K562 (cell line): ENCODE data around the gene LAPTM5. TPM values are rescaled to one million over a fixed set of nuclear protein-coding genes. Genes with fewer than 3 reads are reported as not detected.

Source experiments
- ARID1B ChIP-seq: fragments of 450-650 bp; IDR thresholded peaks from 2 replicates; pipeline ENCODE4 v1.6.1; 2016; ENCODE audit warnings: antibody characterized with exemption, mild to moderate bottlenecking, inconsistent platforms
- BCL6 ChIP-seq: fragments of 250-450 bp; sonication (Bioruptor Pico); IDR thresholded peaks from 2 replicates; pipeline ENCODE4 v1.4.0; 2020
- CXXC5 ChIP-seq: fragments of 250-450 bp; sonication (Bioruptor Pico); IDR thresholded peaks from 2 replicates; pipeline ENCODE4 v1.8.0; 2022; ENCODE audit warnings: inconsistent platforms, mild to moderate bottlenecking, moderate library complexity
- EZH2 ChIP-seq: IDR thresholded peaks from 2 replicates; pipeline ENCODE4 v1.6.1; 2012; ENCODE audit warnings: low read depth, mild to moderate bottlenecking, inconsistent platforms, low read length, borderline replicate concordance
- FOXP4 ChIP-seq: sonication (generic); formaldehyde crosslinking; IDR thresholded peaks from 2 replicates; pipeline ENCODE4 v1.8.0; 2022; ENCODE audit warnings: mild to moderate bottlenecking, missing genetic modification reagents, borderline replicate concordance
- GATAD2A ChIP-seq: fragments of 450-650 bp; IDR thresholded peaks from 2 replicates; pipeline ENCODE4 v1.6.1; 2017
- GTF2B ChIP-seq: IDR thresholded peaks from 2 replicates; pipeline ENCODE4 v1.6.1; 2011; ENCODE audit not compliant: insufficient read length; ENCODE audit errors: extremely low read depth
- NR3C1 ChIP-seq: sonication (generic); formaldehyde crosslinking; IDR thresholded peaks from 2 replicates; pipeline ENCODE4 v1.8.1; 2022; ENCODE audit warnings: missing genetic modification reagents
- PTTG1 ChIP-seq: fragments of 450-650 bp; IDR thresholded peaks from 2 replicates; pipeline ENCODE4 v1.6.1; 2016; ENCODE audit warnings: low read depth, mild to moderate bottlenecking, missing genetic modification characterization, missing compliant biosample characterization
- PYGO2 ChIP-seq: fragments of 450-650 bp; IDR thresholded peaks from 2 replicates; pipeline ENCODE4 v1.6.1; 2016; ENCODE audit warnings: mild to moderate bottlenecking, missing genetic modification characterization, moderate library complexity, missing compliant biosample characterization
- RUNX1 ChIP-seq: sonication (generic); IDR thresholded peaks from 2 replicates; pipeline ENCODE4 v1.6.1; 2016; ENCODE audit warnings: antibody characterized with exemption, low read depth
- TCF15 ChIP-seq: fragments of 250-450 bp; sonication (Bioruptor Pico); IDR thresholded peaks from 2 replicates; pipeline ENCODE4 v1.8.0; 2022; ENCODE audit warnings: moderate library complexity, mild to moderate bottlenecking, inconsistent platforms
- TFAM ChIP-seq: fragments of 250-450 bp; sonication (Bioruptor Pico); conservative IDR thresholded peaks from 2 replicates; pipeline ENCODE4 v1.5.0; 2021; ENCODE audit warnings: mild to moderate bottlenecking, moderate library complexity
- ZBTB12 ChIP-seq: fragments of 250-450 bp; sonication (Bioruptor Pico); IDR thresholded peaks from 2 replicates; pipeline ENCODE4 v1.4.0; 2020
- ZBTB7A ChIP-seq: IDR thresholded peaks from 2 replicates; pipeline ENCODE4 v1.6.1; 2011; ENCODE audit warnings: low read depth, mild to moderate bottlenecking, low read length, moderate library complexity, borderline replicate concordance; ENCODE audit not compliant: control insufficient read depth
- ZEB2 ChIP-seq: fragments of 450-650 bp; IDR thresholded peaks from 2 replicates; pipeline ENCODE4 v1.6.1; 2016
- ZNF165 ChIP-seq: fragments of 250-450 bp; sonication (Bioruptor Pico); IDR thresholded peaks from 2 replicates; pipeline ENCODE4 v1.4.0; 2020; ENCODE audit warnings: borderline replicate concordance
- ZNF24 ChIP-seq: fragments of 450-650 bp; IDR thresholded peaks from 2 replicates; pipeline ENCODE4 v1.6.1; 2016
- ZNF740 ChIP-seq, 3 experiments: fragments of 200-800 bp in 1 of 3; sonication (Bioruptor generic) in 1 of 3; sonication (generic) in 1 of 3; formaldehyde crosslinking in 1 of 3; IDR thresholded peaks; 2 replicates each; pipeline versions ENCODE4 v1.6.1 to v1.8.0; 2016 to 2022; ENCODE audit warnings: mild to moderate bottlenecking in 2 of 3, missing compliant biosample characterization in 2 of 3, missing genetic modification characterization in 2 of 3, missing genetic modification reagents in 1 of 3
- polyA plus RNA-seq, 8 experiments: library from polyadenylated mRNA; depleted of rRNA in 4 of 8; stranded (reverse) in 5 of 8; unstranded in 3 of 8; fragments of >200 nt; fragmentation: Nextera tagmentation in 2 of 8; fragmentation: Illumina TruSeq in 1 of 8; extraction: Ambion mirVana in 2 of 8; extraction: Trizol in 1 of 8; gene quantifications; 2 replicates each; pipeline versions ENCODE4 v1.2.1 to v1.2.3, GENCODE V29; 2011 to 2014; ENCODE audit warnings: inconsistent platforms in 1 of 8, missing spikeins in 1 of 8
- total RNA-seq, 7 experiments: library from RNA; depleted of rRNA in 6 of 7; stranded (reverse); fragments of >200 nt in 6 of 7; fragmentation: Illumina TruSeq in 2 of 7; extraction: Trizol in 2 of 7; gene quantifications; 2 replicates each; pipeline versions ENCODE4 v1.2.1 to v1.2.3, GENCODE V29; 2011 to 2021; ENCODE audit warnings: low replicate concordance in 1 of 7
- TF ChIP-seq, protein P1 (sequence below): sonication (generic); formaldehyde crosslinking; IDR thresholded peaks from 2 replicates; pipeline ENCODE4 v1.8.1; 2023; ENCODE audit warnings: mild to moderate bottlenecking, missing genetic modification reagents

Gene LAPTM5
- total and polyA plus RNA-seq, 9 of the 15 experiments (the other 6 are each of a cell fraction or from before 2014, with no cell fraction given) = 2.4 to 47.3 (median 20.3) TPM

DNA sequence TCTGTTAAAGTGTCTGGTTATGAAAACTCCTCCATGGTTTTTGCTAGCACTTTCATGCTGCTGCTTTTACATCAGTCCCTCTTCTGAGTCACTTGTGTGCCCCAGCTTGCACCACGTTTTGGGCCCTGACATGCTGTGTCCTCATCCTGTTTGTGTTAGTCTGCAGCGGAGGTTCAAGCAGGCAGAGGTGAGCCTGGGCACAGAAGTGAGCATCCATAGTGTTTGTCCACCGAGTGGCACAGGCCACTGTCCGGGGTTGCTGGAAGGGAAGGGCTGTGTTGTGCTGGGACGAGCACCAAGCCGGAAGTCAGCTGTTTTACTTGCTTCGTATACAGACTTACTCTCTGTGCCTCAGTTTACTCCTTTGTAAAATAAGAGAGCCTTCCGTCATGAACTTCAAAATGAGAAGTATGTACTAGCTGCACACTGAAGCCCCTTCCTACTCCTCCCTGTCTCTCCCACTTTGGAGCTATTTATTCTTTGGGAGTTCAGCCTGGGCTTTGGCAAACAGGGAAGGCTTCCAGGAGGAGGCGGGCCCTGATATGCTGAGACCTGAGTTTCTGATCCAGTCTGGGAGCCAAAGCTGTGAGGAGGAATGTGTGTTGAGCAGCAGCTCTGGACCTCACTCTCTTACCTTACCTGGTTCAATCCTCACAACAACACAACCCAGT is 10.7 kb upstream of the LAPTM5 start (continued):
- TF ChIP-seq NR3C1 (CRISPR knock-in tag) (no peak), CXXC5 (CRISPR knock-in tag) (peak; percentile 23; the same call in 1 of the 2 replicates), PYGO2 (tag) (no peak), ZBTB12 (CRISPR knock-in tag) (0 out of 2 replicates have a peak, but pooled peaks have one; percentile 19), RUNX1 (no peak), TCF15 (CRISPR knock-in tag) (no peak), GTF2B (no peak), FOXP4 (CRISPR knock-in tag) (no peak), TFAM (CRISPR knock-in tag) (no peak), ARID1B (no peak), ZNF165 (CRISPR knock-in tag) (peak; percentile 90; the same call in 1 of the 2 replicates), ZNF740 (CRISPR knock-in tag; IDR thresholded peaks at IDR 0.05) (no peak), ZNF740 (tag; IDR thresholded peaks at IDR 0.05) (0 out of 4 replicates have a peak, but pooled peaks of 1 of the 2 experiments have one; percentile 66), GATAD2A (peak; percentile 39; the same call in 1 of the 2 replicates), ZEB2 (no peak), BCL6 (CRISPR knock-in tag) (no peak), ZNF24 (no peak), EZH2 (no peak), ZBTB7A (no peak), PTTG1 (tag) (no peak)
- TF ChIP-seq, protein P1, sequence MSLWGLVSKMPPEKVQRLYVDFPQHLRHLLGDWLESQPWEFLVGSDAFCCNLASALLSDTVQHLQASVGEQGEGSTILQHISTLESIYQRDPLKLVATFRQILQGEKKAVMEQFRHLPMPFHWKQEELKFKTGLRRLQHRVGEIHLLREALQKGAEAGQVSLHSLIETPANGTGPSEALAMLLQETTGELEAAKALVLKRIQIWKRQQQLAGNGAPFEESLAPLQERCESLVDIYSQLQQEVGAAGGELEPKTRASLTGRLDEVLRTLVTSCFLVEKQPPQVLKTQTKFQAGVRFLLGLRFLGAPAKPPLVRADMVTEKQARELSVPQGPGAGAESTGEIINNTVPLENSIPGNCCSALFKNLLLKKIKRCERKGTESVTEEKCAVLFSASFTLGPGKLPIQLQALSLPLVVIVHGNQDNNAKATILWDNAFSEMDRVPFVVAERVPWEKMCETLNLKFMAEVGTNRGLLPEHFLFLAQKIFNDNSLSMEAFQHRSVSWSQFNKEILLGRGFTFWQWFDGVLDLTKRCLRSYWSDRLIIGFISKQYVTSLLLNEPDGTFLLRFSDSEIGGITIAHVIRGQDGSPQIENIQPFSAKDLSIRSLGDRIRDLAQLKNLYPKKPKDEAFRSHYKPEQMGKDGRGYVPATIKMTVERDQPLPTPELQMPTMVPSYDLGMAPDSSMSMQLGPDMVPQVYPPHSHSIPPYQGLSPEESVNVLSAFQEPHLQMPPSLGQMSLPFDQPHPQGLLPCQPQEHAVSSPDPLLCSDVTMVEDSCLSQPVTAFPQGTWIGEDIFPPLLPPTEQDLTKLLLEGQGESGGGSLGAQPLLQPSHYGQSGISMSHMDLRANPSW = no peak
